HepG2 (cell line): ENCODE measurements around the gene TRIM25. TPM values are rescaled to one million over a fixed set of nuclear protein-coding genes. Genes with fewer than 3 reads are reported as not detected.

Source experiments
- ETV6 ChIP-seq: sonication (generic); formaldehyde crosslinking; conservative IDR thresholded peaks from 2 replicates; pipeline ENCODE4 v1.4.0; 2020; ENCODE audit warnings: missing genetic modification reagents
- FOSL2 ChIP-seq: sonication (generic); formaldehyde crosslinking; IDR thresholded peaks from 2 replicates; pipeline ENCODE4 v1.4.0; 2020; ENCODE audit warnings: missing genetic modification reagents
- FOXO4 ChIP-seq: sonication (generic); formaldehyde crosslinking; conservative IDR thresholded peaks from 2 replicates; pipeline ENCODE4 v1.8.1; 2023; ENCODE audit warnings: missing genetic modification reagents
- HNRNPLL ChIP-seq: fragments of 200-400 bp; formaldehyde crosslinking; IDR thresholded peaks from 2 replicates; pipeline ENCODE4 v1.6.1; 2017; ENCODE audit warnings: mild to moderate bottlenecking, low read depth, low read length; ENCODE audit not compliant: poor library complexity, severe bottlenecking
- KMT2B ChIP-seq: IDR thresholded peaks from 2 replicates; pipeline ENCODE4 v1.6.1; 2016; ENCODE audit warnings: missing genetic modification reagents, missing compliant biosample characterization
- PAF1 ChIP-seq: IDR thresholded peaks from 2 replicates; pipeline ENCODE4 v1.6.1; 2016; ENCODE audit warnings: missing genetic modification reagents, missing compliant biosample characterization
- PATZ1 ChIP-seq: sonication (generic); formaldehyde crosslinking; IDR thresholded peaks from 2 replicates; pipeline ENCODE4 v1.4.0; 2020; ENCODE audit warnings: missing genetic modification reagents
- PHF8 ChIP-seq: sonication (generic); formaldehyde crosslinking; IDR thresholded peaks from 2 replicates; pipeline ENCODE4 v1.5.0; 2020; ENCODE audit warnings: missing genetic modification reagents
- POLR2G ChIP-seq: fragments of 200-400 bp; formaldehyde crosslinking; IDR thresholded peaks from 2 replicates; pipeline ENCODE4 v1.6.1; 2018; ENCODE audit warnings: mild to moderate bottlenecking, low read depth, low read length, moderate library complexity
- RAD21 ChIP-seq: fragments of 450-650 bp; formaldehyde crosslinking; IDR thresholded peaks from 2 replicates; pipeline ENCODE4 v1.5.0; 2020; ENCODE audit warnings: mild to moderate bottlenecking
- USF2 ChIP-seq, 2 experiments: sonication (generic) in 1 of 2; formaldehyde crosslinking in 1 of 2; IDR thresholded peaks; 2 replicates each; pipeline versions ENCODE4 v1.5.1 to v1.6.1; 2011 to 2020; ENCODE audit warnings: borderline replicate concordance in 1 of 2, low read depth in 1 of 2, low read length in 1 of 2, mild to moderate bottlenecking in 1 of 2, missing genetic modification reagents in 1 of 2, moderate library complexity in 1 of 2
- ZBTB38 ChIP-seq: sonication (generic); formaldehyde crosslinking; IDR thresholded peaks from 2 replicates; pipeline ENCODE4 v1.5.1; 2020; ENCODE audit warnings: mild to moderate bottlenecking, missing genetic modification reagents
- ZNF234 ChIP-seq: sonication (generic); formaldehyde crosslinking; conservative IDR thresholded peaks from 2 replicates; pipeline ENCODE4 v1.5.1; 2020; ENCODE audit warnings: mild to moderate bottlenecking, missing genetic modification reagents
- ZNF251 ChIP-seq: sonication (generic); formaldehyde crosslinking; IDR thresholded peaks from 2 replicates; pipeline ENCODE4 v1.9.0; 2021; ENCODE audit warnings: mild to moderate bottlenecking, missing genetic modification reagents
- ZNF501 ChIP-seq: sonication (generic); formaldehyde crosslinking; IDR thresholded peaks from 2 replicates; pipeline ENCODE4 v1.5.1; 2020; ENCODE audit warnings: mild to moderate bottlenecking, moderate library complexity, missing genetic modification reagents
- ZNF589 ChIP-seq: sonication (generic); formaldehyde crosslinking; conservative IDR thresholded peaks from 2 replicates; pipeline ENCODE4 v1.8.0; 2022; ENCODE audit warnings: mild to moderate bottlenecking, moderate library complexity, missing genetic modification reagents
- ZNF605 ChIP-seq: sonication (generic); formaldehyde crosslinking; IDR thresholded peaks from 2 replicates; pipeline ENCODE4 v1.8.0; 2022; ENCODE audit warnings: mild to moderate bottlenecking, missing genetic modification reagents
- polyA plus RNA-seq, 8 experiments: library from polyadenylated mRNA; depleted of rRNA in 3 of 8; stranded (reverse) in 7 of 8; unstranded in 1 of 8; fragments of >200 nt; fragmentation: Illumina TruSeq in 4 of 8; extraction: Trizol in 4 of 8; gene quantifications; 2 replicates each; pipeline versions ENCODE4 v1.2.1 to v1.2.3, GENCODE V29; 2011 to 2016; ENCODE audit warnings: low read depth in 4 of 8, missing spikeins in 1 of 8, mixed read lengths in 1 of 8; ENCODE audit not compliant: insufficient read depth in 1 of 8
- total RNA-seq, 5 experiments: library from RNA; depleted of rRNA; stranded (reverse); fragments of >200 nt; fragmentation: Illumina TruSeq; extraction: Trizol; gene quantifications; 2 replicates each; pipeline ENCODE4 v1.2.3, GENCODE V29; 2016; ENCODE audit warnings: low read depth in 1 of 5
- TF ChIP-seq, protein P1 (sequence below): sonication (generic); formaldehyde crosslinking; IDR thresholded peaks from 2 replicates; pipeline ENCODE4 v1.9.0; 2022; ENCODE audit warnings: low read depth, missing genetic modification reagents
- TF ChIP-seq, protein P2 (sequence below): sonication (generic); formaldehyde crosslinking; IDR thresholded peaks from 2 replicates; pipeline ENCODE4 v1.9.0; 2021; ENCODE audit warnings: missing genetic modification reagents, borderline replicate concordance

TRIM25 gene
- total and polyA plus RNA-seq, 2 of the 13 experiments (the other 11 are each of a cell fraction or from before 2014, with no cell fraction given), result 30.8 to 42.2 TPM

GRCh38 chr17:56910509-56911235 is 3.2 kb downstream of the TRIM25 start (continued):
- TF ChIP-seq PATZ1 (no peak), PAF1 (CRISPR knock-in tag) (no peak), ZNF605 (CRISPR knock-in tag) (peak; percentile 0; the same call in 1 of the 2 replicates), ZNF234 (CRISPR knock-in tag) (0 out of 2 replicates have a peak, but pooled peaks have one; percentile 43), RAD21 (CRISPR knock-in tag) (no peak), ZNF251 (no peak), PHF8 (CRISPR knock-in tag) (0 out of 2 replicates have a peak, but pooled peaks have one; percentile 7), HNRNPLL (no peak), ZNF501 (CRISPR knock-in tag) (peak; percentile 20; the same call in 1 of the 2 replicates), FOXO4 (CRISPR knock-in tag) (no peak), ZNF589 (CRISPR knock-in tag) (no peak), FOSL2 (CRISPR knock-in tag) (no peak), USF2 (IDR thresholded peaks at IDR 0.05; ENCODE audit: low read depth, low read length) (no peak), USF2 (CRISPR knock-in tag; IDR thresholded peaks at IDR 0.05; ENCODE audit: borderline replicate concordance) (no peak), POLR2G (no peak), KMT2B (CRISPR knock-in tag) (peak; percentile 2; the same call in 1 of the 2 replicates), ETV6 (CRISPR knock-in tag) (no peak), ZBTB38 (CRISPR knock-in tag) (peak; percentile 2; the same call in 1 of the 2 replicates)
- TF ChIP-seq, protein P1, sequence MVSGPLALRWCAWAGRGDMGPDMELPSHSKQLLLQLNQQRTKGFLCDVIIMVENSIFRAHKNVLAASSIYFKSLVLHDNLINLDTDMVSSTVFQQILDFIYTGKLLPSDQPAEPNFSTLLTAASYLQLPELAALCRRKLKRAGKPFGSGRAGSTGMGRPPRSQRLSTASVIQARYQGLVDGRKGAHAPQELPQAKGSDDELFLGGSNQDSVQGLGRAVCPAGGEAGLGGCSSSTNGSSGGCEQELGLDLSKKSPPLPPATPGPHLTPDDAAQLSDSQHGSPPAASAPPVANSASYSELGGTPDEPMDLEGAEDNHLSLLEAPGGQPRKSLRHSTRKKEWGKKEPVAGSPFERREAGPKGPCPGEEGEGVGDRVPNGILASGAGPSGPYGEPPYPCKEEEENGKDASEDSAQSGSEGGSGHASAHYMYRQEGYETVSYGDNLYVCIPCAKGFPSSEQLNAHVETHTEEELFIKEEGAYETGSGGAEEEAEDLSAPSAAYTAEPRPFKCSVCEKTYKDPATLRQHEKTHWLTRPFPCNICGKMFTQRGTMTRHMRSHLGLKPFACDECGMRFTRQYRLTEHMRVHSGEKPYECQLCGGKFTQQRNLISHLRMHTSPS, result peak; percentile 65; the same call in 1 of the 2 replicates
- TF ChIP-seq, protein P2, sequence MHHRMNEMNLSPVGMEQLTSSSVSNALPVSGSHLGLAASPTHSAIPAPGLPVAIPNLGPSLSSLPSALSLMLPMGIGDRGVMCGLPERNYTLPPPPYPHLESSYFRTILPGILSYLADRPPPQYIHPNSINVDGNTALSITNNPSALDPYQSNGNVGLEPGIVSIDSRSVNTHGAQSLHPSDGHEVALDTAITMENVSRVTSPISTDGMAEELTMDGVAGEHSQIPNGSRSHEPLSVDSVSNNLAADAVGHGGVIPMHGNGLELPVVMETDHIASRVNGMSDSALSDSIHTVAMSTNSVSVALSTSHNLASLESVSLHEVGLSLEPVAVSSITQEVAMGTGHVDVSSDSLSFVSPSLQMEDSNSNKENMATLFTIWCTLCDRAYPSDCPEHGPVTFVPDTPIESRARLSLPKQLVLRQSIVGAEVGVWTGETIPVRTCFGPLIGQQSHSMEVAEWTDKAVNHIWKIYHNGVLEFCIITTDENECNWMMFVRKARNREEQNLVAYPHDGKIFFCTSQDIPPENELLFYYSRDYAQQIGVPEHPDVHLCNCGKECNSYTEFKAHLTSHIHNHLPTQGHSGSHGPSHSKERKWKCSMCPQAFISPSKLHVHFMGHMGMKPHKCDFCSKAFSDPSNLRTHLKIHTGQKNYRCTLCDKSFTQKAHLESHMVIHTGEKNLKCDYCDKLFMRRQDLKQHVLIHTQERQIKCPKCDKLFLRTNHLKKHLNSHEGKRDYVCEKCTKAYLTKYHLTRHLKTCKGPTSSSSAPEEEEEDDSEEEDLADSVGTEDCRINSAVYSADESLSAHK (CRISPR knock-in tag), result no peak
